Fibroblast of the conjunctiva (primary cell): ENCODE data around the gene ZC3H12C.

Source experiments
- DNase-seq: peaks from one replicate; pipeline ENCODE4 v3.0.0-alpha.2; 2010; ENCODE audit warnings: low read depth

ZC3H12C gene

DNA sequence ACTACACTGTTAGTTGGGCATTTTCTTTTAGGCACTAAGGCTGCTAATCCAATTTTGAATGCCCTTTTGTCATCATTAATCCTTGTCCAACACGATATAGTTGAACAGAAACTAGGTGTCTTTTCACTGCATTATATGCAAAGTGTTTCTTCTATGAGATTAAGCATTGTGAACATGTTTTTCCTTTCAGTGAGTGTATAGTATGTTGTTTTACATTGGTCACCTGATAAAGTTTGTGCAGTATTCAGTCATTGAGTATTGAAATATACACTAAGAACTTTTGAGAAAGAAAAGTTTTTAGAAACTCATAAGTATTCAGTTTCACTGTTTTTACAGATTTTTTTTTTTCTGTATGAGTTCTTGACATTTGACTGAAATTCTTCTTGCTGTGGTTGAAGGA is 59.0 kb downstream of the ZC3H12C start:
- no peak for DNase-seq

DNA sequence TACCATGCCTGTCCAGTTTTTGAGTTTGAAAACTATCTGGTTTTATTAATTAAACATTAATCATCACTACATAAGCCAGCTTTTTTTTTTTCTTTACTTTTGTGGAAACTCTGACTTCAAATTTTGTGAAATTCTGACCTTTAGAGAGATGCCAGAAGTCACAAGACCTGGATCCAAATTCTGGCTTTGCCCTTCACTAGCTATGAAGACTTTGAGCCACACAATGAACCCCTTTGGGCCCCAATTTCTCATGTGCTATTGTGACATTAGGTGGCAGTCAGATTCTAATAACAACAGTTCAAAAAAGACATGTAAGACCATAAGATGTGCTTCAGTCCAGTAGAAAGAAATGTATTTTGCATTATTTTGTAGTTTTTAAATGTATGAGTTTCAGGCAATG is 60.3 kb downstream of the ZC3H12C start:
- no peak for DNase-seq

- DNase-seq: no peak
Measured at GRCh38 chr11:110156503-110156902, 63.3 kb downstream of the ZC3H12C start.

DNA sequence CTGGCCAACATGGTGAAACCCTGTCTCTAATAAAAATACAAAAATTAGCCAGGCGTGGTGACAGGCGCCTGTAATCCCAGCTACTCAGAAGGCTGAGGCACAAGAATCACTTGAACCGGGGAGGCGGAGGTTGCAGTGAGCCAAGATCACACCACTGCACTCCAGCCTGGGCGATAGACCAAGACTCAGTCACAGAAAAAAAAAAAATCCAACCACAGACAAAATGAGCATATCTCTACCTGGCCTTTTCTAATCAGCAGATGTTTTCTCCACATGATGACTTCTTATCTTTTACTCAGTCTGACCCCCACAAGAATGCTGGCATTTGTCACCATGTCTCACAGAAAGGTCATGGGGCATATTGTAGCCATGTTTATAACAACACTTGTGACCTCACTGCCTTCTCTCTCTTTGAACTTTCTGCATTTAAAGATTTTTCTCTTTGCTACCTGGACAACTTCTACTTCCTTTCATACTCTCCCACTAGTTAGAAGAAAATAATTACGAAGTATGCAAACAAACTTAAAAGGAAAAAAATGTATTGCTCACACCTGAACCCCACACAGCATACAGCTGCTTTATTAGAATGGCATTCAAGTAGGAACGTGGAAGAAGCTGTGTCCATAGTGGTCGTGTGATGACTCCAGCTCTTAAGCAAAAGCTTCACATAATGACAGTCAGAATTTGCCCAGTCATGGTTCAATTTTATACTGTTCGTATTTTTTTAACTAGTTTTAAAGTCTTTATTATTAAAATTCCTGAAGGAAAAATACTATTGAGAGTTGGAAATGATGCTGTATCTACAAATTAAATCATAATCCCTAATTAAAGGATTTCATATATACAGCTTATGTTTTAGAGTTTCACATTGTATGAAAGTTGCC is 65.4 kb downstream of the ZC3H12C start:
- no peak for DNase-seq

GRCh38 chr11:110159476-110159875 is 66.3 kb downstream of the ZC3H12C start:
- DNase-seq: no peak

DNA sequence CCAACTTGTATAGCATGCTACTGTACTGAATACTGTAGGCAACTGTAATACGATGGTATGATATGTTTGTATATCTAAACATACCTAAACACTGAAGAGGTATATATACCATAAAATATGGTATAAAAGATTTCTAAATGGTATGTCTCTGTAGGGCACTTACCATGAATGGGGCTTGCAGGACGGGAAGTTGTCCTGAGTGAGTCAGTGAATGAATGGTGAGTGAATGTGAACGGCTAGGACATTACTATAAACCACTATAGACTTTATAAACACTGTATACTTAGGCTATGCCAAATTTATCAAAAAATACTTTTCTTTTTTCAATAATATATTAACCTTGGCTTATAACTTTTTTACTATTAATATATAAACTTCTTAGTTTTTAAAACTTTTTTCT is 66.8 kb downstream of the ZC3H12C start:
- no peak for DNase-seq

DNA sequence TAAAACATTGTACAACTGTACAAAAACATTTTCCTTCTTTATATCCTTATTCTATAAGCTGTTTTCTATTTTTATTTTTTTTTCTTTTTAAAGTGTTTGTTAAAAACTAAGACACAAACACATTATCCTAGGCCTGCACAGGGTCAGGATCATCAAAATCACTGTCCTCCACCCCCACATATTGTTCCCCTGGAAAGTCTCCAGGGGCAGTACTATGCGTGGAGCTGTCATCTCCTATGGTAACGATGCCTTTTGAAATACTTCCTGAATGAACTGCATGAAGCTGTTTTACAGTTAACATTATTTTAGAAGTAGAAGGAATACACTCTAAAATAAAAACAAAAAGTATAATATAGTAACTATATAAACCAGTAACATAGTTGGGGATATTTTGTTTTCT is 67.2 kb downstream of the ZC3H12C start:
- DNase-seq: no peak

GRCh38 chr11:110161061-110161460 is 67.9 kb downstream of the ZC3H12C start:
- no peak for DNase-seq

DNA sequence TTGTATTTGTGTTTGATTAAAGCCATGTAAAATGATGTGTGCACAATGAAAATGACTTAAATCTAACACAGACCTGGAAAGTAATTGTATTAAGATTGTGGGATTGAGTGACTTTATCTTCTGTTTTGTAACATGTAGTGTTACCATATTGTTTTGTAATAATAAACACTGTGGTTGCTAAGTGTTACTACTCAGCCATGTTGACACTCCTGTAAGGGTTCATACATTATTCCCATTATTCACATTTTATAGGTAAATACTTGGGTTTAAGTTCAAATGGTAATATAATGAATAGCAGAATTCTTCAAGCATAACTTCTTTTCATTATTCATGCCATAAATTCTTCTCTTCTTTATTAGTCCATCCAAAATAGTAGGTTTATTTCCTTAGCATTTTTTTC is 69.0 kb downstream of the ZC3H12C start:
- DNase-seq: no peak

GRCh38 chr11:110165039-110165925 is 72.1 kb downstream of the ZC3H12C start:
- DNase-seq: no peak

DNA sequence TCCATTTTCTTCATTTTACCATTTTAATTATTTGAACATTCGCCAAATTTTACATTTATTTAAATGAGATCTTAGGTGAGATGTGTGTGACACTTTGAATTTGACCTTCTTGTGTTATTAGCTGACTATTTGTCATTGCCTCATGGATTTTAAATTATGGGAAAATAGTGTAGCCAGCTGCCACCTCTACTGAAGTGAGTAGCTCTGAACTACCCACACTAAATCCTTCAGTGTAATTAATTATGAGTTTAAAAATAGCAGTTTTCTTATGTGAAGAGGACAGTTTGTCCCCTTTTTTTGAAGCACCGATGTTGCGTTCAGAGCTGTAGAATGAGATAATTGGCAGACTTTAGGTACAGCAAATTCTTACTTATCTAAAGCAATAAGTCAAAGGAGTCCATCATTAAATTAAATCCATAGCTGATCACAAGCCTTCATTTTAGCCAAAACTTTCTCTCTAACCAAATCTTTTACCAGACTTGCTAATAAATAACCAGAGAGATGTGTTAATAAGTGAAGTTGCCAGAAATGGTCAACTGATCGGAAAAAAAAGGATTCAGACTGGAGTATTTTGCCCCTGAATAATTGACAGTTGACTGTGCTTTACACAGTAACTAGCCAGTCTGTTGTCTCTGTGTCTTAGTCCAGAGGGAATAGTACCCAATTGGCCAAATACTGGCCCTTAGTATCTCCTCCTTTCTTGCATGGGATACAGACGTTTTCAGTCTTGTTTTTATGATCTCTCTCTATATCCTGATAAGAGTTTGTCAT is 75.0 kb downstream of the ZC3H12C start:
- DNase-seq: no peak

DNA sequence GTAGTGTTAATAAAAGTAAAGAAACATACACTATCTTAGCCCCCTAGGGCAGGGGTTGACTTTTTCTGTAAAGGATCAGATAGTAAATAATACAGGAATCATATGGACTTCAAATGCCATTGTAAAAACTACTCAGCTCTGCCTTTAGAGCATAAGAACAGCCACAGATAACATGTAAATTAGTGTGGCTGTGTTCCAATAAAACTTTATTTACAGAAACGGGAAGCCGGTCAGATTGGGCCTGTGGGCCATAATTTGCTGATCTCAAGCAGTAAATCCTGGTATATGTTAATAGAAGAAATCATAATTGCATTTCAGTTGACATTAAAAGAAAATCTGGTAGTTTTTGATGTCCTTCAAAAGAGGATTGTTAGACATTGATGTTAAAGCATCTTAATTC is 76.5 kb downstream of the ZC3H12C start:
- no peak for DNase-seq

DNA sequence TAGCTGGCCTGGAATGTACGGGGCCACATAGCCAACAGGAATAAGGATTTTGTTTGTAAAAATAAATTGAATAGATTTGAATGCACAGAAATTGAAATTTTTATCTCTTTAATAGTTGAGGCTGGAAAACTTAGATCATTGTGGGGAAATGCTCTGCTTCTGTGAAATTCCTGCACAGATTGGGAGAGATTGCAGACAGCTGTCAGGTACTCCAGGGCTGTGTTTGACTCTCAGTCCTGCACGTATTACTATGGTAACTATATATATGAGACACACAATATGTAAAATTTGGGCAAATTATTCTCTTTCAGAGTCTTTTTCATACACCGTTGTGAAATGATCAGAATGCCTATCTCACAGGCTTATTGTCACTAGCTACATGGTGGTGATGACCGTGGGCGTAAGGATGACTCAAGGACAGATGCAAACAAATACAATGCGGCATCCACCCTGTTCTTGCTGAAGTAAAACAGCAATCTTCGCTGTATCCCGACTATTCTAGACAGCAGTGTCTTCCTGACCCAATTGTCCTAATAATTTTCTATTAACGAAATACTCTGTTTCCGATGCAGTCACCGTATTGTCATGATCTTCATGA is 79.4 kb downstream of the ZC3H12C start:
- no peak for DNase-seq

- DNase-seq: peak; percentile 62
Measured at GRCh38 chr11:110173811-110174644, 80.8 kb downstream of the ZC3H12C start.

DNA sequence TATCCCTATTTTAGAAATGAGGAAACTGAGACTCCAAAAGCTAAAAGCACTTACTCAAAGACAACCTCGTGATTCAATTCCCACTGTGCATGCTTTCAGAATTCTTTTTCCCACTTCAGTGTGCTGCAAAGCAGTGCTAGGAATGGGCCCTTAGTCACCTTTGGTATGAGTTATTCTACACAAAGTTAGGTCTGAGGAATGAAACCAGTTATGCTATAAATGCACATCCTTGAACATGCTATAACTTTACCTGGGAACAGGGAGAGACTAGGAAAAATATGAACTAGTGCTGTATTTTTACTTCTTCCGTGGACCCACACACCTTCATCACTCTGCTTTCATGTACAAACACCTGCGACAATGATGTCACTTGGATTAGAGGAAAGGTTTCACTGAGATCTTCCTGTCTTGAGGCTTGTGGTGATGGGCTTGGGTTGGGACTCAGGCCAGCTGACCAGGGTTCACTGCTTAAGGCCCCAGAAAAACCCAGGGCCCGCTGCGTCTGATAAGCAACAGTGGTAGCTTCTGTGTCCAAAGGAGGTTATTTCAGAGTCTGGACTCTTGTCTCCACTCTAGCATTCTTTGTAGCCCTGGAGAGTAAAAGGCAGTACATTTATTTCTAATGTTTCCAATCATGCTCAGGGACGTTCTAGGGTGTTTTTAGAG is 81.6 kb downstream of the ZC3H12C start:
- DNase-seq: no peak

GRCh38 chr11:110176366-110177085 is 83.3 kb downstream of the ZC3H12C start:
- DNase-seq: no peak

DNA sequence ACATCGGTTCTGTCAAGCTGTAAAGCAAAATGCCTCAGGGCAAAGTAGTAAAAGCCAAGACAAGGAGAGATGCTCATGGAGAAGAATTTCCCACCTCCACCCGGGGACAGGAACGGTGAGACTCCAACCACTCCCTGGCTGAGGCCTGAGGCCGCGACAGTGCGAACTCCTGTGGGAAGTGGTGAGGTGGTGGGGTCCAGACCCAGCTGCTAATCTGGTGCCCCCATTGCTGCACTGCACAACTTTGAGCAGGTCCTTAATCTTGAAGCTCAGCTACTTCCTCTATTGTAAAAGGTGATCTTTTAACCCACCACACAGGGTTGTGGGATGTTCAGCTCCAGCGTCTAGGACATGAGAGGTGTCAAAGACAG is 83.9 kb downstream of the ZC3H12C start:
- DNase-seq: no peak

- no peak for DNase-seq
Measured at GRCh38 chr11:110179064-110179463, 85.9 kb downstream of the ZC3H12C start.

DNA sequence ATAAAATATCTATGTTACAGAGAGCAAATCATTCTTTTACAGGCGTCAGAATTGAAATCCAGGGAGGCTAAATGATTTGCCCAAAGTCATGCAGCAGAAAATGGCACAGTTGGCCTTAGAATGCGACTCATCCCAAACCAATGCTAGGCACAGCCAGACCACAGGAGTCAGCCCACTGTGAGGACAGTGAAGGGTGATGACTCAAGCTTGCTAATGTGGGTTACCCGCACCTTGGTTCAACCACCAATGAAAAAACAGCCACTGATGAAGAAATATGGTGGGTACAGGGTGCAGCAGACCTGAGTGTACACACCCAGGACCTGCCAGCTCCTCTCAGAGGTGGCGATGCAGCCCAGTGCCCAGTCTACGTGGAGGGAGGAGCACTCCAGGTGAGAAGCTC is 89.7 kb downstream of the ZC3H12C start:
- DNase-seq: no peak

DNA sequence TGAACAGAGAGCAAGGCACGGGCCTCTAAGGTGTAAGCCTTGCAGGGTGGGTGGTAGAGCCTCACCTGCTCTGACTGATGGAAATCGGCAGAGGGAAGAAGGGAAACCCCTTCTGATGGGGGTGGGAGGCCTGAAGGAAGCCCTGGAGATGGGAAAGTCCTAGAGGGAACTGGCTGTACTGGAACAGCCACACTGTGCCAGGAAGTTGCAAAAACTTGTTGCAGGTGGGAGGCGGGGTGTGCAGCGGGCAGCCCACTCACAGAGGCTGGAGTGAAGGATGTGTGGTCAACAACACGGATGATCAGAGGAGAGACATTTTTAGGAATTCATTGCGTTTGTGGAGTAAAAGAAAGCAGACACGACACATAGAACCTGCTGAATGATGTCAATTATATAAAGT is 91.3 kb downstream of the ZC3H12C start:
- DNase-seq: no peak
